GM21447 (cell line): ENCODE measurements around the gene CAMKK2.
"Not testable (repeated sequence)": the region's sequence is repeated elsewhere in the genome, so short reads cannot be mapped to it uniquely, and the experiment has no call there.

Experiments used
- ATAC-seq: cut with Tn5 transposase; IDR thresholded peaks from one replicate; pipeline ENCODE4 v1.9.1; 2021; ENCODE audit not compliant: unreplicated experiment

CAMKK2 gene

DNA sequence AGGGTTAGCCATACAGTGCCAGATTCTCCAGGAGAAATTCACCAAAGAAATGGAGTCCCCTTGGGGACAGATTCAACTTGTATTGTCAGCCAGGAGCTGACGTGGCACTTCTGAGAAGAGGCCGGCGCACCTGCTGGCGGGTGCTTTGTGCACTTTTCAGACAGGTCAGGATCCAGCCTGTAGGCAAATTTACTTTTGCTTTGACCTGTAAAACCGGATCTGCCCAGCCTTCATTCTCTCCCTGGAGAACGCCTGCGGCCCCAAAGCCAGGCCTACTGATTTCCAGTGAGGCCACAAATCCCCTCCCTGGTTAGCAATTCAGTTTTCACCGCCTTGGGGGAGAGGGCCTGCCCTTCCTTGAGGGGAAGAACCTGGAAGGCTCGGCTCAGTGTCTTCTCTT, 69.2 kb downstream of the CAMKK2 start:
- peak; percentile 53 for ATAC-seq

DNA sequence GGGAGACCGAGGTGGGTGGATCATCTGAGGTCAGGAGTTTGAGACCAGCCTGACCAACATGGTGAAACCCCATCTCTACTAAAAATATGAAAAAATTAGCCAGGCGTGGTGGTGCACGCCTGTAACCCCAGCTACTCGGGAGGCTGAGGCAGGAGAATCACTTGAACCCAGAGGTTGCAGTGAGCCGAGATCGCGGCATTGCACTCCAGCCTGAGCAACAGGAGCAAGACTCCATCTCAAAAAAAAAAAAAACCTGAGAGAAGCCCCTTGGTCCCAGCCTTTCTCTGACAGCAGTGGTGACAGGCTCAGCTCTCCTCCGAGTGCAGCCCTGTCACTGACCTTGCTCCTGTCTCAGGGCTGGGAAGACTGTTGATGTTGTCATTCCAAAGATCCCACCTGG, 69.6 kb downstream of the CAMKK2 start:
- not testable (repeated sequence) for ATAC-seq

DNA sequence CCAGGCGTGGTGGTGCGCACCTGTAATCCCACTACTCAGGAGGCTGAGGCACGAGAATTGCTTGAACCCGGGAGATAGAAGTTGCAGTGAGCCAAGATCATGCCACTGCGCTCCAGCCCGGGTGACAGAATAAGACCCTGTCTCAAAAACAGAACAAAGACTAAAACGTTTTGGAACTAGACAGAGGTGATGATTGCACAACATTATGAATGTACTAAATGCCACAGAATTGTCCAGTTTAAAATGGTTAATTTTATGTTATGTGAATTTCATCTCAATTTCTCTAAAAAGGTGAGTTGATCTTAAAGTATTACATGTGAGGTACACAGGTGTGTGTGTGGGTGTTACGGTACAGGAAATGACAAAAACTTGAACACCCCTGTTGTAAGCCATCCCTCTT, 70.1 kb downstream of the CAMKK2 start:
- ATAC-seq, result no peak

DNA sequence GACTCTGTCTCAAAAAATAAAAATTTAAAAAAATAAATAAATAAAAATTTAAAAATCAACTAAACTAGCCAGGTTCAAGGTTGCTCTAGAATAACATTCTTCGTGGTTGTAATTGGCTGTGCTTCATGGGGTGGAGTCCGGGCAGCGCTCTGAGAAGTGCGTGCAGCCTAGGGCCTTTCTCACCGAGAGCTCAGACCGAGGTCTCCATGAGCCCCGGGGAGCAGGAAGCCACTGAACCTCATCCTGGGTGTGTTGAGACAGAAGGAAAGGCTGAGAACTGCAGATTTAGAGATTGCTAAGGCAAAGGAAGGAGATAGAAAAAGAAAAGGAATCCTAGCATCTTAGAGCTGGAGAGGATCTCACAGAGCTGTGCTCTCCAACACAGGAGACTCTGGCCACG, 71.9 kb downstream of the CAMKK2 start:
- no peak for ATAC-seq

DNA sequence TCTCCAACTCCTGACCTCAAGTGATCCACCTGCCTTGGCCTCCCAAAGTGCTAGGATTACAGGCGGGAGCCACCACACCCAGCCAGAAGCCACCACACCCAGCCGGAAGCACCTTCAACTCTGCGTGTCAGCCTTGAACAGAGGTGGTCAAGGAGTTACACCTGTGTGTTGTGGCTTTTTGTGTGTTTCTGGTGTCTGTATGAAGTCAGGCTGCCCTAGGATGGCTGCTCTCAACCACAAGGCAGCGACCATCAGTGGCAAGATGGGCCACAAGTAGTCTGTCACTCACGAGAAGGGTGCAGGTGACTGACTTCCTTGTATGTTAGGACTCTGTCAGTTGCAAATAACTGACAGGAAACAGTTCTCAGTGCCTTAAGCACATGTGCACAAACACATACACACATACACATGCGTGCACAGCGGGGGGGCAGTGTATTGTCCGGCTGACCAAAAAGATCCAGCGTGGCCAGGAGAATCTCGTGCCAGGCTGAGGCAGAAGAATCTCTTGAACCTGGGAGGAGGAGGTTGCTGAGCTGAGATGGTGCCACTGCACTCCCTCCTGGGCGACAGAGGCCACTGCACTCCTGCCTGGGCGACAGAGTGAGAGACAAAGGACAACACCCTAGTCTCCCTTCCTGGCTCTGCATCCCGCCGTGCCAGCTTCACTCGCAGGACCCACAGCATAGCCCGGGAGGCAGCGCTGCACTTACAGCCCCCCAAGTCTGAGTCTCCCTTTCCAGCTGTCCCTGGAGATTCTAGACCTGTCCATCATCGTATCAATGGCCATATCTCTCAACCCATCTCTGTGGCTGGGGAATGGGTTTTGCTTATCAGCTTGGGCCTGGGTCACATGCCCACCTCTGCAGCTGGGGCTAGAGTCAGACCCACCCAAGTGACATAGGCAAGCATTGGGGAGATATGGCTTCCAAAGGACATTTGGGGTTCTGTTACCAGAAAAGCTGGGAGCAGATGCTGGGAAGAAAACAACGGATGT, 72.9 kb downstream of the CAMKK2 start:
- no peak for ATAC-seq

DNA sequence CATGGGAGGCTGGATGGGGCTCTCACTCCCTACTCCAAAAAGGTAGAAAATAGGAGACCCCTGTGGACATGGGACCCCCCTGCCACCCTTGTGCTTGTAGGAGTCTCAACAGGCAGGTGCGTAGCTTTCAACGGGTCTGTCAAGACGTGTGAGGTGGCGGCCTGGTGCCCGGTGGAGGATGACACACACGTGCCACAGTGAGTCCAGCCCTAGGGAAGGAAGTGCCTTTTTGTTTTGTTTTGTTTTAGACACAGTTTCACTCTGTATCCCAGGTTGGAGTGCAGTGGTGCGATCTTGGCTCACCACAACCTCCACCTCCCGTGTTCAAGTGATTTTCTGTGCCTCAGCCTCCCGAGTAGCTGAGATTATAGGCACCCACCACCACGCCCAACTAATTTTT, 73.7 kb downstream of the CAMKK2 start:
- no peak for ATAC-seq

DNA sequence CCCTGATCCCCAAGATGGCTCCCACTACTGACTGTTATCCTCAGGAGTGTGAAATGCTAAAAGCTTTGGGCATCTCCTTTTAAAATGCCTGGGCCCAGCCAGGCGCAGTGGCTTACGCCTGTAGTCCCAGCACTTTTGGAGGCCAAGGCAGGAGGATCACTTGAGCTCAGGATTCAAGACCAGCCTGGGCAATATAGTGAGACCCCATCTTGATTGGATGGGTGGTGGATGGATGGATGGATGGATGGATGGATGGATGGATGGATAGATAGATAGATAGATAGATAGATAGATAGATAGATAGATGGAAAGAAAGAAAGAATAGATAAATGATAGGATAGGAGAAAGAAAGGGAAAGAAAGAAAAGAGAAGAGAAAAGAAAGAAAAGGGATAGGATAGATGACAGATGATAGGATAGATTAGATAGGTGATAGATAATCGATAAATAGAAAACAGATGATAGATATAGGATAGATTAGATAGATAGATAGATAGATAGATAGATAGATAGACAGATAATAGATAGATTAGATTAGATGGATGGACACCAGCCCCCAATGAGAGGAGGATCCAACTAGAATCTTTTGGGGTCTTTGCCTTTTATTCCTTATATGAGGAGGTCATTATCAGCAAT, 77.0 kb downstream of the CAMKK2 start:
- no peak for ATAC-seq

DNA sequence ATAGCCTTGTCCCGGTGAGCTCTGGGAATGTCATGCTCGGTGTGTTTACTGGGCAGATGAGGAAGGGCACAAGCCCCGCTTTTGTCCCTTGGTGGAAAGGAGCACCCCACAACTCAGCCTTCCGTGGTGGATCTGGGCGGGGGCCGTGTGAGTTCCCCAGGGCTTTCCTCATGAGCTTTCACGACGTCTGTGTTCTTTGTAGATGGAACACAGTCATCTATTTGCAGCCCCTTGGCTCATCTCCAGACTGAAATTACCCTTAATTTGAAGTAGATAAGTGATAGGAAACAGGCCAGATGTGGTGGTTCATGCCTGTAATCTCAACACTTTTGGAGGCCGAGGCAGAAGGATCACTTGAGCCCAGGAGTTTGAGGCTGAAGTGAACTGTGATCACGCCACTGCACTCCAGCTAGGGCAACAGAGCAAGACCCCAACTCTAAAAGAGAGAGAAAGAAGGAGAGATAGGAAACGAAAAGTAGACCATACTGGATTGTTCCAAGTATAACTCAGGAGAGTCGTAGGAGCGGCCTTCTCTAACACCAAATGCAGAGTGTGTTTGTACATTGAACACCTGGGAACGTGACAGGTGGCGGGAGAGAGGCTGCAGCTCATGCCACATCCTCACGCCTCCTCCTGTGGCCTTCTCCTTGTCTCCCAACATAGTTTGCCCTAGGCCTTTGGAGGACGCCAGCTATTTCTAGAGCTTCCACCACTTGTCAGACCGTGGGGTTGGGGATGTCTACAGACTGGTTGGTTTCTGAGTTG, 77.7 kb downstream of the CAMKK2 start:
- no peak for ATAC-seq

DNA sequence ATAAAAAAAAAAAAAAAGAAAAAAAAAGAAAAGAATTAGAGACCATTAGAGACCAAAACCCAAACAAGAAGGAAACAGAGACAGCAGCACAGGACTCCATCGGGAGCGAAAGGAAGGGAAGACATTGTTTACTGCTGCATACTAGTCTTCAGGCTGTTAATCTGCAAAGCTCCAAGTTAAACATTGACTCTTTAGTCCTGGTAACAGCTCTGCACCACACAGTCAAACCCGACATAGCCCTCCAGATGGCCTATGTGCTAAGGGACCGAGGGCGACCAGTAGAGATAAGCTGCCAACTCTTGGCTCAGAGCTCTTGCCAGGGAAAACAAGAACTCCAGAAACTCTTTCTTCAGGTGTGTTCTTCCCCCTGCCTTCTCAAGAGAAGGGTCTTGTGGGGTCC, 78.7 kb downstream of the CAMKK2 start:
- no peak for ATAC-seq

DNA sequence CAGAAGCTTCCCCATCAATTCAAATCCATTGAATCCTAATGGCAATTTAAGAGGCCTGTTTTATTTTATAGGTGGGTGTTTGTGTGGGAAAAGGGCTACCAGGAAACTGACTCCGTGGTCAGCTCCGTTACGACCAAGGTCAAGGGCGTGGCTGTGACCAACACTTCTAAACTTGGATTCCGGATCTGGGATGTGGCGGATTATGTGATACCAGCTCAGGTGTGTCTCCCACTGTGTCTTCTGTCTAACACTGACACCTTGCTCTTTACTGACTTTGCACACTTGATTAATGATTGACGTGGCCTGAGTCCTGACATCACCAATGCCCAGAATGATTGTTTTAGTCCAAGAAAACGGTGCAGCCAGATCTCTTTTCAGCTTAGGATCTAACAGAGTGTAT, 79.4 kb downstream of the CAMKK2 start:
- ATAC-seq, result no peak

DNA sequence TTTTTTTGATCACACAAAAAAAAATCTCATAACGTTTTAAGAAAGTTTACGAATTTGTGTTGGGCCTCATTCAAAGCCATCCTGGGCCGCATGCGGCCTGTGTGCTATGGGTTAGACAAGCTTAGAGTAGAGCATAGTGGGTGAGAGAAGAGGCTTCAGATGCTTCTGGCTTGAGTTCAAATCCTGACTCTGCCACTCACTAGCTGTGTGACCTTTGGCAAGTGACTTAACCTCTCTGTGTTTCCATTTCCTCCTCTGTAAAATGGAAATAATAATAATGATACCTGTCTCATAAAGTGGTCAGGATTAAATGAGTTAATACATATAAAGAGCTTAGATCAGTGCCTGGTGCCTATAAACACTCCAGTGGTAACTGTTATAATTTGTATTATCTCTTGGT, 80.4 kb downstream of the CAMKK2 start:
- ATAC-seq, result no peak

DNA sequence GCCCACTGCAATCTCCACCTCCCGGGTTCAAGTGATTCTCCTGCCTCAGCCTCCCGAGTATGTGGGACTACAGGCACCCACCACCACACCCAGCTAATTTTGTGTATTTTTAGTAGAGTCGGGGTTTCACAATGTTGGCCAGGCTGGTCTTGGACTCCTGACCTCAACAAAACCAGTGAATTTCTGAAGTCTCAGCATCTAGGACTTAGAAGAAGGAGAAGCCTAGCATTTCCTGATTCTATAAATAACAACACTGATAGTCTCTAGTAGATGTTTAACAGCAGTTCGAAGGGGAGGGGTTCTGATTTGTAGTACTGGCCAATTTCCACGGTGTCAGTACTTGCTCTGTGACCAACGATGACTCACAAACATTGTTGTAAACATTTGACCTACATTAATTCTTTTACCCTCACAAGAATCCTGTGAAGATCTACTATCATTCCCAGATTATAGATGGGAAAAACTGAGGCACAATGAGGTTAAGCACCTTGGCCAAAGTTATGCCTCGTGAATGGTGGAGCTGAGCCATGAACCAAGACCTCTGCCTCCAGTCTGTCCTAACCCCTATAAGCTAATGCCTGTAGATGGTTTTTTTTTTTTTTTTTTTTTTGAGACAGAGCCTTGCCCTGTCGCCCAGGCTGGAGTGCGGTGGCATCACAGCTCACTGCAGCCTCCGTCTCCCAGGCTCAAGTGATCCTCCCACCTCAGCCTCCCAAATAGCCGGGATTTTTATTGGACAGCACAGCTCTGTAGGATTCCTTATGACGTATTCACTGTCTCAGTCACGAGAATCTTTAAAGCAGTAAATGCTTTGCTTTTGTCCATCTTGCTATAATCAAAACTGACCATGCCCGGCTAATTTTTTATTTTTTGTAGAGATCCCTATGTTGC, 81.4 kb downstream of the CAMKK2 start:
- no peak for ATAC-seq

DNA sequence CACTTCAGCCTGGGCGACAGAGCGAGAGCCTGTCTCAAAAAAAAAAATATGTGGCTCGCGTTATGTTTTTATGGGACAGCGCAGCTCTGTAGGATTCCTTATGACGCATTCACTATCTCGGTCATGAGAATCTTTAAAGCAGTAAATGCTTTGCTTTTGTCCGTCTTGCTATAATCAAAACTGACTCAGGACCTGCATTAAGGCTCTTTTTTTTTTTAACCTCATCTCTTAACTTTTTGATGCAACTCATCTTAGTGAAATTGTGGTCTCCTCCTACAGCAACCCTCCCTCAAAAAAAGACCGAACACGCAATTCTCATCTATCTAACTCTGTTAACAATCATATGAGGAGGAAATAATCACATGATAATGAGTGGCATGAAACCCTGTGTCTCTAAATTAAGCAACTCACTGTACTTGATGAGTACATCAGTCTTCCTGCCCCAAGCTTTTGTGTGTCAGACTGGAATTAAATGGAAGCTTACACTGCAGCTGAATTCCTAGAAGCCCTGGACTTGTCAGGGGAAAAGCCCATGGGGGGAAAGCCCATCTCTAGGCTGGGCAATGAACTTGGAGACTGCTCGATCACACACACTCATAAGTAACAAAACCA, 82.2 kb downstream of the CAMKK2 start:
- no peak for ATAC-seq

DNA sequence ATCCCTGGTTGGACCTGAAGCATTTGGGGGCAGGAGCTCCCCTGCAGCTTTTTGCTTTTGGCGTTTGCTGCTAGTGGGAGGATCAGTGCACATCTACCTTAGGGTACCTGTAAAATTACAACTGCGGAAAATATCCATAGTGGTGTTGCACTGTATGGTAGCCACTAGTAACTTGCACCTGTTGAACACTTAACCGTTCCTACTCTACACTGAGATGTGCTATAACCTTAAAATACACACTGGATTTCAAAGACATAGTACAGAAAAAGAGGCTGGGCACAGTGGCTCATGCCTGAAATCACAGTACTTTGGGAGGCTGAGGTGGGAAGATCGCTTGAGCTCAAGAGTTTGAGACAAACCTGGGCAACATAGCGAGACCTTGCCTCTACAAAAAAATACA, 83.6 kb downstream of the CAMKK2 start:
- no peak for ATAC-seq

DNA sequence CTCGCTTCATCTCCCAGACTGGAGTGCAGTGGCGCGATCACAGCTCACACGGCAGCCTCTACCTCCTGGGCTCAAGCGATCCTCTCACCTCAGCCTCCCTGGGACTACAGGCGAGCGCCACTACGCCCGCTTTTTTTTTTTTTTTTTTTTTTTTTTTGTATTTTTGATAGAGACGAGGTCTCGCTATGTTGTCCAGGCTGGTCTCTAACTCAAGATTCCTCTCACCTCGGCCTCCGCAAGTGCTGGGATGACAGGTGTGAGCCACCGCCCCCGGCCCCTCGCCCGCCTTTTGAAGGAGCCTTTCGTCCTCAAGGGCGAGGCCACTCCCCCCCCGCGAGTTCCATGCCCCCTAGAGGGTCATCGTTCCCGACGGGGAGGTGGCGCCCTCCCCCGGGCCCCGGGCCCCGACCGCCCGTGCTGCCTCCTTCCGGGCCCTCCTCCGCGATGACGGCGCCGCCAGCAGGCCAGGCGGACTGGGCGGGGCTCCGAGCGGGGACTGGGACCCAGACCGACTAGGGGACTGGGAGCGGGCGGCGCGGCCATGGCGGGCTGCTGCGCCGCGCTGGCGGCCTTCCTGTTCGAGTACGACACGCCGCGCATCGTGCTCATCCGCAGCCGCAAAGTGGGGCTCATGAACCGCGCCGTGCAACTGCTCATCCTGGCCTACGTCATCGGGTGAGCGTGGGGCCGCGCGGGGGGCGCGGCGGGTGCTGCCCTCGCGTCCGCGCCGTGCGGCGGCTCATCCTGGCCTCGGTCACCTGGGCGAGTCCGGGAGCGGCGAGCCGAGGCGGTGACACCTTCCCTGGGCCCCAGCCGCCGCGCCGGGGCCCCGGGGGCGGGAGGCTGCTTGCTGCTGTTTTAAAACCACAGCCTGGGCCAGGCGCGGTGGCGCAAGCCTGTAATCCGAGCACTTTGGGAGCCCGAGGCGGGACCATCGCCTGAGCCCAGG, 86.6 kb downstream of the CAMKK2 start, which contains the start of gene P2RX4:
Gene P2RX4, plus strand, starts transcription at position 506 of the 949 bp plus-strand sequence. Its CDS starts 36 bp downstream, at position 542.
- peak; percentile 78 for ATAC-seq

DNA sequence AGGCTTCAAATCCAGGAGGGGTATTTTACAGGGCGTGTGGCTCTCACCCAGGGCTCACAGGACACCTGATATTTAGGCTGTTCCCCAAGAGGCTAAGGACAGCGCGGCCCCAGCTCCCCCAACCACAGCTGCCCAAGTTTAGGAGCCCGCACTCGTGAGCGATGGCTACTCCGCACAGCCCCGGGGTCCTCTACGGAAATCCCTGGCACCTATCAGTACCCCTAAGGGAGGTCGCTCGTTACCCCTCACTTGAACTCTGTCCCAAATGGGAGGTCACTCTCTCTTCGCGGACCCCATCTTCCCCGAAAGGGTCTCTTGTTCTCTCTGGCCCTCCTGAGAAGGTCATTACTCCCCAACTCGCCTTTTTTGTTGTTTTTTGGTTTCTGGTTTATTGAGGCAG, 87.3 kb downstream of the CAMKK2 start:
- no peak for ATAC-seq

DNA sequence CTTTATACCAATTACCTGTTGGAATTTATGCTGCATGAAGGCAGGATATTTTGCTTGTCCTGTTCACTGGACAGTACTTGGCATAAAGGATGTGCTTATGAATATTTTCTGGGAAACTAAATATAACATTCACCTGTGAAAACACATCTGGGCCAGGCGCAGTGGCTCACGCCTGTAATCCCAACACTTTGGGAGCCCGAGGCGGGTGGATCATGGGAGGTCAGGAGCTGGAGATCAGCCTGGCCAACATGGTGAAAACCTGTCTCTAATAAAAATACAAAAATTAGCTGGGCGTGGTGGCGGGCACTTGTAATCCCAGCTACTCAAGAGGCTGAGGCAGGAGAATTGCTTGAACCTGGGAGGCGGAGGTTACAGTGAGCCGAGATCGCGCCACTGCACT, 87.9 kb downstream of the CAMKK2 start:
- ATAC-seq, result not testable (repeated sequence)

DNA sequence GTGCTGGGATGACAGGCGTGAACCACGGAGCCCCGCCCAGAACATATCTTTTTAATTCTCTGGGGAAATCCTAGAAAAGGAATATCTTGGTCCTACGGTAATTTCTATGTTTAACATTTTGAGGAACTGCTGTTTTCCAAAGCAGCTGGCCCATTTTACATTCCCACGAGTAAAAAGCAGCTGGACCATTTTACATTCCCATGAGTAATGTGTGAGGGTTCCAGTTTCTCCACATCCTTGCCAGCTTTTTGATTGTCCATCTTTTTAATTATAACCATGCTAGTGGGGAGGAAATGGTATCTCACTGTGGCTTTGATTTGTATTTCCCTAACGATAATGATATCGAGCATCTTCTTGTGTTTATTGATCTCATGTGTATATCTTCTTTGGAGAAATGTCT, 91.0 kb downstream of the CAMKK2 start:
- ATAC-seq, result no peak

DNA sequence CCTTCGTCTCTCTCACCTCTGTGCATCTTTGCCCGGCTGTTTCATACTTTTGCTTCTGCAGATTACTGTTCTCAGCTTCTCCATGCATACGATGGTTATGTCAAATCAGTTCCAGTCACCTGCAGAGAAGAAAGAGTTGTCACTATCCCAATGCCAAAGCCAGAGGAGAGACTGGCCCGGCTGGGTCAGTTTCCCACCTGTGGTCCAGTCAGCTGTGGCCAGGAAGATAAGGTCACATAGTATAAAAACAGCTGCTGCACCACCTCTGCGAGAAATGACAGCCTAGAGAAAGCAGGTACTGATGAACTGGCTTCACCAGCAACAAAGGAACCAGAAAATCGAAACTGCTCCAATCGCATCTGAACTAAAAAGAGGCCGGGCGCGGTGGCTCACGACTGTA, 93.0 kb downstream of the CAMKK2 start:
- no peak for ATAC-seq
